ENCODE results near the gene GPX3. TPM values are rescaled to one million over a fixed set of nuclear protein-coding genes. Genes with fewer than 3 reads are reported as not detected.

Gene GPX3
- total RNA-seq, 1 experiment from 2014 or later = 20.4 TPM

DNA sequence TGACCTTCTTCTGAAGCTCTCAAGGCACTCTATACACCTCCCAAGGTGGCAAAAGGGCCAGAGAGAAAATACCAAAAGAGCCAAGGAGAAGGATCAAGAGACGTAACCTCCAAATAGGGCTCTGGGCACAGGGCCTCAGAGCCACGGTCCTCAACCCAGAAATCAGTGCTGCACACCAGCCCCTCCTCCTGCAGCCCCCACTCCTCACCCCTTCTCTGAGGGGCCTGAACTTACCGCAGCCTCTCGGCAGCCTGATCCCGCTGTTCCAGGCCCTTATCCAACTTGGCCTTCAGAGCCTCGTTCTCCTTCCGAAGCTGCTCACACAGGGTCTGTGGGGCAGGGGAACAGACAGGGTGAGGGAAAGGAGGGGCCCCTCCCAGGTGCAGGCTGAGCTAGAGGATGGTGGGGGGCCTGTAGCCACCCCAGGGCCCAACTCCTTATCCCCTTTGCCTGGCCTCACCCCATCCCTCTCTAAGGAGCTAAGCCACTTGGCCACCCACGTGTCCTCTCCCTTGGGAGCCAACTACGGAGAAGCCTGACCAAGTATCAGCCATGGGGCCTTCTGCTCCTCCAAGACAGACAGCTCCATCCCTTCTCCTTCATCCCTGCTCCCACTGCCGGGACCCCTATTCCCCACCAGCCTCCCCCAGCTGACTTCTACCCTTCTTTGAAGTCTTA, 31.7 kb downstream of the GPX3 start:
- no peaks in the 10 kb centered on the region for H4K20me1 ChIP-seq (ENCODE audit: control insufficient read depth, insufficient read depth, insufficient read length)
- no peak overlapping the region for H4K8ac ChIP-seq (replicated peaks; ENCODE audit: insufficient read length, low read depth, low read length)
- no peak overlapping the region for H4K91ac ChIP-seq (ENCODE audit: insufficient read length, low read depth, low read length)
- no peaks in the 10 kb centered on the region for H3K4me1 ChIP-seq (ENCODE audit: insufficient read depth, low read length)
- H3K4me2 ChIP-seq (ENCODE audit: insufficient read depth, insufficient read length, low read length) = no peak overlapping the region
- WGBS (ENCODE audit: extremely low coverage, insufficient read length, low lambda C conversion rate) = no CpG with 5 or more reads among the region's 10 CpGs
- no peak overlapping the region for H3K9ac ChIP-seq (ENCODE audit: extremely low read depth, insufficient read length, low read length)
- no peak overlapping the region for H3K4ac ChIP-seq (ENCODE audit: low read depth, low read length)
- peaks cover 0 to 5% of the 10 kb centered on the region in 2 experiments; a peak in 1 of 4 replicates for H3K4me1 Mint-ChIP-seq
- no peaks in the 10 kb centered on the region for H3K27me3 ChIP-seq (ENCODE audit: insufficient read depth, low read length)
- no peaks in the 10 kb centered on the region for H3K27me3 Mint-ChIP-seq (ENCODE audit: low read depth)
- H3T11ph ChIP-seq (ENCODE audit: low read length) = no peak overlapping the region
- H3K79me1 ChIP-seq (ENCODE audit: insufficient read depth, low read depth, low read length, poor library complexity, severe bottlenecking) = no peaks in the 10 kb centered on the region
- H3K23me2 ChIP-seq (ENCODE audit: insufficient read length, low read depth, low read length, poor library complexity, severe bottlenecking) = no peaks in the 10 kb centered on the region
- peaks cover 0 to 23% (median 17%) of the 10 kb centered on the region in 3 experiments; a peak in 4 of 7 replicates for H3K36me3 Mint-ChIP-seq (ENCODE audit: insufficient read depth in 1 of 3, low read depth in 3 of 3)
- H2BK20ac ChIP-seq (ENCODE audit: low read depth, low read length, poor library complexity, severe bottlenecking) = no peak overlapping the region
- H3K18ac ChIP-seq (ENCODE audit: insufficient read length, low read depth, low read length) = no peak overlapping the region
- H4K5ac ChIP-seq (ENCODE audit: insufficient read length, low read depth, low read length) = no peak overlapping the region
- no peaks in the 10 kb centered on the region for H3K9me3 ChIP-seq (ENCODE audit: control insufficient read depth, low read depth, low read length)
- DNase-seq = no peak
- no peak overlapping the region for H2AK5ac ChIP-seq (ENCODE audit: insufficient read length, low read length)
- H2BK120ac ChIP-seq (ENCODE audit: low read depth, low read length, poor library complexity, severe bottlenecking) = no peak overlapping the region
- TF ChIP-seq CTCF (conservative IDR thresholded peaks at IDR 0.05) = no peak; the same call in 2 of the 3 replicates
- no peaks in the 10 kb centered on the region for H3K79me2 ChIP-seq (ENCODE audit: insufficient read depth, low read length)
- no peak overlapping the region for H3K27ac ChIP-seq (ENCODE audit: insufficient read length, low read depth, low read length)
- H3K56ac ChIP-seq (ENCODE audit: insufficient read length, low read depth, low read length) = no peak overlapping the region
- H3K27ac Mint-ChIP-seq = peak overlapping the region in 2 of 3 experiments; percentile 54 to 81; a peak in 2 of 7 replicates
- no peak overlapping the region for H2BK12ac ChIP-seq (ENCODE audit: insufficient read length, low read depth, low read length)
- no peak overlapping the region for H2AFZ ChIP-seq (ENCODE audit: low read length)
- H2BK5ac ChIP-seq (ENCODE audit: insufficient read length, low read length) = no peak overlapping the region
- H3K14ac ChIP-seq (ENCODE audit: insufficient read depth, low read length) = no peak overlapping the region
- H3K4me3 Mint-ChIP-seq = no peak overlapping the region
- no peak overlapping the region for H2BK15ac ChIP-seq (ENCODE audit: low read depth, low read length)
- no peak overlapping the region for H3K23ac ChIP-seq (ENCODE audit: insufficient read length, low read depth, low read length)
- H3K9me3 Mint-ChIP-seq = no peaks in the 10 kb centered on the region

Data from H9 (cell line).